Measurements from ENCODE around the gene CYBA. TPM values are rescaled to one million over a fixed set of nuclear protein-coding genes. Genes with fewer than 3 reads are reported as not detected.

The CYBA gene
- total RNA-seq, 4 donors from 2014 or later = 258 to 306 (median 291) TPM

- H3K27me3 ChIP-seq = peaks cover 82% of the 10 kb centered on the region
- H3K27ac ChIP-seq = peak overlapping the region in 2 of 4 donors; percentile 61 to 63
- H3K36me3 ChIP-seq = no peaks in the 10 kb centered on the region
- peaks cover 0 to 32% (median 21%) of the 10 kb centered on the region in 4 donors for H3K4me1 ChIP-seq
- H3K9me3 ChIP-seq = no peaks in the 10 kb centered on the region
- in situ Hi-C loops (cut with MboI; ENCODE audit: low pct_ligation_motif_present in 1 of 4, low pct_unique_long_range_greater_than_20kb in 1 of 4, low sequenced_read_pairs in 3 of 4) = no loop called here
- no peak for TF ChIP-seq POLR2AphosphoS5 (IDR thresholded peaks at IDR 0.05)
- TF ChIP-seq CTCF (IDR thresholded peaks at IDR 0.05) = no peak
- no peak for TF ChIP-seq POLR2A (IDR thresholded peaks at IDR 0.05)
- no peak for TF ChIP-seq EP300 (IDR thresholded peaks at IDR 0.05; ENCODE audit: low read depth)
- 71% methylated on average over 15 of the region's 15 CpGs; no CpG with 5 or more reads in 1 of the 2 donors for WGBS, 2 donors (ENCODE audit: low coverage in 1 of 2)
- intact Hi-C loops (cut with DNase I; ENCODE audit: low total_unique reads) = no loop called here
- no peak overlapping the region for H3K4me3 ChIP-seq
- DNase-seq = no peak
These were observed 33.8 kb upstream of the CYBA start for GRCh38 chr16:88684569-88685155.

GRCh38 chr16:88681709-88682451 is 31.0 kb upstream of the CYBA start:
- peaks cover 68% of the 10 kb centered on the region for H3K27me3 ChIP-seq
- H3K27ac ChIP-seq = peak overlapping the region; percentile 65 to 76 (median 76)
- H3K4me3 ChIP-seq = no peak overlapping the region
- no peaks in the 10 kb centered on the region for H3K9me3 ChIP-seq
- in situ Hi-C loops (cut with MboI; ENCODE audit: low pct_ligation_motif_present in 1 of 4, low pct_unique_long_range_greater_than_20kb in 1 of 4, low sequenced_read_pairs in 3 of 4) (no loop called here), intact Hi-C loops (cut with DNase I; ENCODE audit: low total_unique reads) (no loop called here)
- 47% methylated on average over 21 of the region's 21 CpGs; no CpG with 5 or more reads in 1 of the 2 donors for whole genome bisulfite sequencing, 2 donors (ENCODE audit: low coverage in 1 of 2)
- peaks cover 0 to 28% (median 13%) of the 10 kb centered on the region in 4 donors for H3K4me1 ChIP-seq
- H3K36me3 ChIP-seq = no peaks in the 10 kb centered on the region
- TF ChIP-seq EP300 (IDR thresholded peaks at IDR 0.05; ENCODE audit: low read depth) (no peak), POLR2AphosphoS5 (IDR thresholded peaks at IDR 0.05) (peak in 1 of 3 donors; percentile 43)
- DNase-seq = peak; percentile 82

- peak; percentile 83 for DNase-seq
- in situ Hi-C loops (cut with MboI; ENCODE audit: low pct_ligation_motif_present in 1 of 4, low pct_unique_long_range_greater_than_20kb in 1 of 4, low sequenced_read_pairs in 3 of 4) = no loop called here
- H3K9me3 ChIP-seq = no peaks in the 10 kb centered on the region
- TF ChIP-seq CTCF (IDR thresholded peaks at IDR 0.05) (peak; percentile 35 to 57 (median 53)), POLR2AphosphoS5 (IDR thresholded peaks at IDR 0.05) (no peak)
- H3K4me1 ChIP-seq = peaks cover 0 to 22% (median 7%) of the 10 kb centered on the region in 4 donors
- H3K4me3 ChIP-seq = no peak overlapping the region
- intact Hi-C loops (cut with DNase I; ENCODE audit: low total_unique reads) = no loop called here
- peaks cover 64% of the 10 kb centered on the region for H3K27me3 ChIP-seq
- peak overlapping the region; percentile 65 to 76 (median 76) for H3K27ac ChIP-seq
- no peaks in the 10 kb centered on the region for H3K36me3 ChIP-seq
- 42% methylated on average over 21 of the region's 31 CpGs; no CpG with 5 or more reads in 1 of the 2 donors for WGBS, 2 donors (ENCODE audit: low coverage in 1 of 2)
These were observed 30.3 kb upstream of the CYBA start for GRCh38 chr16:88681084-88681680.

- H3K9me3 ChIP-seq = no peaks in the 10 kb centered on the region
- peaks cover 0 to 18% (median 4%) of the 10 kb centered on the region in 4 donors for H3K4me1 ChIP-seq
- in situ Hi-C loops (cut with MboI; ENCODE audit: low pct_ligation_motif_present in 1 of 4, low pct_unique_long_range_greater_than_20kb in 1 of 4, low sequenced_read_pairs in 3 of 4) (no loop called here), intact Hi-C loops (cut with DNase I; ENCODE audit: low total_unique reads) (no loop called here)
- WGBS, 2 donors (ENCODE audit: low coverage in 1 of 2) = 87 to 100% methylated on average over 1 to 5 of the region's 5 CpGs
- no peak for DNase-seq
- peak overlapping the region in 2 of 4 donors; percentile 75 to 76 for H3K27ac ChIP-seq
- no peaks in the 10 kb centered on the region for H3K36me3 ChIP-seq
- peaks cover 58% of the 10 kb centered on the region for H3K27me3 ChIP-seq
- H3K4me3 ChIP-seq = no peak overlapping the region
- TF ChIP-seq EP300 (IDR thresholded peaks at IDR 0.05; ENCODE audit: low read depth) (no peak), CTCF (IDR thresholded peaks at IDR 0.05) (no peak), POLR2A (IDR thresholded peaks at IDR 0.05) (no peak), POLR2AphosphoS5 (IDR thresholded peaks at IDR 0.05) (no peak)
These were observed 29.8 kb upstream of the CYBA start for GRCh38 chr16:88680554-88681083.

All from transverse colon (tissue), 4 donors.